HG03159 (cell line): ENCODE measurements around the gene RNASET2.
"Not testable (repeated sequence)": the region's sequence is repeated elsewhere in the genome, so short reads cannot be mapped to it uniquely, and the experiment has no call there.

Experiments
- ATAC-seq: cut with Tn5 transposase; IDR thresholded peaks from one replicate; pipeline ENCODE4 v1.9.1; 2021; ENCODE audit warnings: mild to moderate bottlenecking, moderate library complexity; ENCODE audit not compliant: unreplicated experiment

RNASET2 gene

GRCh38 chr6:166929542-166930189 lies 26.7 kb downstream of the RNASET2 start:
- no peak for ATAC-seq

- ATAC-seq: no peak
These were observed 27.5 kb downstream of the RNASET2 start for GRCh38 chr6:166928644-166929541.

- no peak for ATAC-seq
These were observed 28.3 kb downstream of the RNASET2 start for GRCh38 chr6:166927935-166928643.

- no peak for ATAC-seq
These were observed 29.0 kb downstream of the RNASET2 start for GRCh38 chr6:166927240-166927934.

- no peak for ATAC-seq
These were observed 29.6 kb downstream of the RNASET2 start for GRCh38 chr6:166926748-166927147.

GRCh38 chr6:166925141-166925996 lies 31.0 kb downstream of the RNASET2 start:
- ATAC-seq: no peak

DNA sequence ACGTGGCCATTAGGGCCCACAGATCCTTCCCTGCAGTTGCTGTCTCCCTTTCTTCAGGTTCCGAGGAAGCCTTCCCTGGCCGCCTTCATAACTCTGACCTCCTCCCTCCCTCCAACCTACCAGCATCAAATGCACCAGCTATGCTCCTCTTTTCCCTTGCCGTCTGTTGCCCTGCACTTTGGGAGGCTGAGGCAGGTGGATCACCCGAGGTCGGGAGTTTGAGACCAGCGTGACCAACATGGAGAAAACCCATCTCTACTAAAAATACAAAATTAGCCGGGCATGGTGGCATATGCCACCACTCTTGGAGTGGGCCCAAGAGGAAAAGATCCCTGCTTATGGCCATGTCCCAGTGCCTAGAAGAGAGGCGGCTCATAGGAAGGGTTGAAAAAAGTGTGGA lies 31.8 kb downstream of the RNASET2 start:
- no peak for ATAC-seq

DNA sequence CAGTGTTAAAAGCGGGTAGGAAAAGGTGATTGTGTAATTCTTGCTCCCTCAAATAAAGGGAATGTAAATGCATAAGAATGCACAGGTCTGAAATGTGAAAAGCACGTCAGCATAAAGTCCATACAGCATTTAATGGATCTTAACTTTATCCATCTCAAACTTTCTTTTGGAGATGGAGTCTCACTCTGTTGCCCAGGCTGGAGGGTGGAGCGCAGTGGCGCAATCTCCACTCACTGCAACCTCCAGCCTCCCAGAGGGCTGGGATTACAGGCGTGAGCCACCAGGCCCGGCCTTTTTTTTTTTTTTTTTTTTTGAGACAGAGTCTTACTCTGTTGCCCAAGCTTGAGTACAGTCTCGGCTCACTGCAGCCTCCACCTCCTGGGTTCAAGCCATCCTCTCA lies 33.4 kb downstream of the RNASET2 start:
- ATAC-seq: no peak

DNA sequence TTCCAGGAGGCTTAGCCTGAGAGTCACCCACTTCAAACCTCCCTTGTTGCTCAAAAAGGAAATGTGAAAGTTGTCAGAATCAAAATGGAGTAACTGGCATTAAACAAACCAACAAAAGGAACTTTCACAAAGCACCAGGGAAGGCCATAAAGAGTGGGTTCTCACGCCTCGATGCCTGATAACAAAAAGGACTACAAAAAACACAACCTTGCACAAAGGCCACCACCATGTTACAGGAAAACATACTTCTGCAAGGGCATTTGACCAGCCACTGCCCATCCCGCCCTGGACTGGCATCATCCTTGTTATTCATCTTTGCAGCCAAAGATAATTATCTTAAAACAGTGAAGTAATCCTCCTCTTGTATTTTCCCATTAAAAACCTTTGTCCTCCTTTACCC lies 34.8 kb downstream of the RNASET2 start:
- ATAC-seq: no peak

GRCh38 chr6:166916824-166917223 lies 39.5 kb downstream of the RNASET2 start:
- no peak for ATAC-seq

DNA sequence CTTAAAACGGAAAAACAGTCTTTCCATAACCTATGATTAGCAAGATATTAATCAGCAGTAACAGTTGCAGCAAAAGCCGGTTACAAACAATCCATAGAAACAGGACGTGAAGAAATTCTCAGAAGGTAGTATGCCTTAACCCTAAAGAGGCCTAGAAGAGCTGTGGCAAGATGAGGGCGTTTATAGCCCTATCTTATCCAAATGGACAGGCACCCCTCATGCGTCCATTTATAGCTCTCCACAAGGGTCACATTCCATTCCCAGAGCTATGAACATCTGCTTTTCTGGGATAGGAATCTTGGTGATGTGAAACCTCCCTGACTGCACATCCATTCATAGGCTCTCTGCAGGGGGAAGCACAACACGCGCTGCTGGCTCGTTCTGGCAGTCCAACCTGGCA lies 40.9 kb downstream of the RNASET2 start:
- not testable (repeated sequence) for ATAC-seq

GRCh38 chr6:166914952-166915351 lies 41.4 kb downstream of the RNASET2 start:
- ATAC-seq: not testable (repeated sequence)

GRCh38 chr6:166911248-166911677 lies 45.1 kb downstream of the RNASET2 start:
- ATAC-seq: no peak

- no peak for ATAC-seq
These were observed 45.7 kb downstream of the RNASET2 start for GRCh38 chr6:166910601-166911000.

DNA sequence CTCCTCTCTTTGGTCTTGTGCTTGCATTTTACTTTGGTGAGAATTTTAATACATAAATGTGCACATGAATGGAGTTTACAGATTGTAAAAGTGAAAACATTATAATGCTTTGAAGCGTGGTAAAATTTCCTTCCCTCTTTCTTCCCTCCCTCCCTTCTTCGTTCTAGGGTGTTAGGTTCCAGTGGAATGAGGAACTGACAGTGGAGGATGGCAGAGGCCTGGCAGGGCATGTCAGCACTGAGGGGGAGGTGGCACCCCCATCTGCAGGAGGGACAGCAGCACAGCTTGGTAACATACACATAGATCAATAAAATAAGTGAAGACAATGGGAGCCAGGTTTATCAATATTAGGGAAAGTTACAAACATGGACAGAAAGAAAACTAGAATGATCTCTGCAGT lies 47.5 kb downstream of the RNASET2 start:
- ATAC-seq: no peak

DNA sequence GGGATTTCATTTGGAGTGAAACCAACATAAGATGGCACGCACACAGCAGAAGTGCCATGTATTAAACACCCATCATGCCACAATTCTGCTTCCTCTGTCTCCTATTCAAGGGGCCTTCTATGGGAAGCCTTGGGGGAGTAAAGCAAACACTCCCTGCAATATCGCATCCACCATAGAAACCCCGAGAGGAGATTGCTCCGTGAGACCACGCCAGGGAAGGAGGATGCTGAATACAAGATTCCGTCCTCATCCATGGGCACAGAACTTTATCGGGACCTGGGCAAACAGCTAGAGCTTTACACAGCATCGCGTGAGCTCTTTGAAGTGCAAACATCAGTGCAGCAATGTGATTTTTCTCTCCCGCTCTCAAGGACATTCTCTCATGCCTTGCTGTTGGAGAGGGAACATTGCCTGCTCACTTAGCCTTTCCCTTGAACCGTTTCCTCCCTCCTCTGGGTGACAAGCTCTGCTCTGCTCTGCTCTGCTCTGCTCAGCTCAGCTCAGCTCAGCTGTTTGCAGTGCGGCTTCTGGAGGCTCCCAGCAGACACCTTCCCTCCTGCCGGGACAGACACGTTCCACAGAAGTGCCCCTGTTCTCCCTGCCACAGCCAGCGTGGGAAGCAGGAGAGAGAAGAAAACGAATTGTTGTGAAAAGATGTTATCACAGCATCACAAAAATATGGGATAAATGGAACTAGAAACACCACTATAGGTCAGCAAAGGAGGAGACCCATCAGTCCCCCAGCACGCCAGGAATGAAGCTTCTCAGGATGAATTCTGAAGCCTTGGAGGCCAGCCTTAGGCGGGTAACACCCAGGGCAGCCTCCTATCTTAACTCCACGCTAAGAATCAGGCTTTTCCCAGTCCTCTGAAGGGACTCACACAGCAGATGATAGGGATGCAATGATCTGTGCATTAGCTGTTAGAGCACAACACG lies 48.2 kb downstream of the RNASET2 start:
- no peak for ATAC-seq

DNA sequence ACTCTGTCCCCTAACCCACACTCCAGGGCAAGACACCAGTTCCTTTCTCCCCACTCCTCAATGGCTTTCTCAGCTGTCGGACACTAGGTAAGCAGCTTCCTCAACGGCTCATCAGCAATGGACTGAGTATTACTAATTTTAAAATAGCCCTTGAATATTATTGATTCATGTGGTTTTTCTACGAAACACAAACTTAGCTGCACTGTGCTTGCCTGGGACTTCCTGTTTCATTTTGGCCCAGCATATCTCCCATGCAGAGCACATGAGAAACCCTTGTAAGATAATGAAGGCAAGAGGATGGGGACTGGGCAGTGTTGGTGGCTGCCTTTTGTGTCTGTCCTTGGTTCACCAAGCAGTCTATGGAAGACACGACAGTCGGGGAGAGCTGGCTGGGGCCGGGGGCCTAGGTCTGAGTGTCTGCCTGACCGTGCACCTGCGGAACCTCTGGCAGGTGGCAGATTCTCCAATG lies 48.9 kb downstream of the RNASET2 start:
- peak; percentile 94 for ATAC-seq

DNA sequence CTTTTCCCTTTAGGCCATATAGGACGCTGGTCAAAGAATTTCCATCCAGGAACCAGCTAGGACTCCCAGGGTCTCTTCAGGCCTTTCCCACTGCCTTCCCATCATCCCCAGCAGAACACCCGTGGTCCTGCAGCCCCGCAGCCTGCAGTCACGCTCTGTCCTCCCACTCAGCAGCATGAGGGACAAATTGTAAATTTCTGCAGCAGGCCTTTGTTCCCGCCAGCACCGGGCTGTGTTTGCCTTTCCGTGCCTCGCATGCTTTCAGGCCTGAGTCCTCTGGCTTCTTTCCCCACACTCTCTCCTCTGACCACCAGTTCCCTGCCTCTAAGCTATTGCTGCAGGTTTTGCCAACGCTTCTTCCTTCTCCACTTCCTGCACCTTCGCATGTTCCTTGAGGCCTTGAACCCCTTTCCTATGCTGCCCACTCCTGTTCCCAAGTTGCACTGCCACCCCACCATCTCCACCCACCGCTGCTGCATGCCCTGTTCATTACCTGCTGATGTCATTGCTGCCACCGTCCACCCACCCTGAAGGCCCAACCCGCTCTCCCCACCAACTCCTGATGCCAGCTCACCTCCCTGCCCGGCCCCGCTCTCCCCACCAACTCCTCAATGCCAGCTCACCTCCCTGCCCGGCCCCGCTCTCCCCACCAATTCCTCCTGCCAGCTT lies 49.8 kb downstream of the RNASET2 start:
- ATAC-seq: no peak
